ENCODE results near the gene AKNA.
A peak's percentile ranks its signal among the peaks of the same experiment; 100 is the strongest.

AKNA gene

GRCh38 chr9:114364134-114365041, 23.4 kb downstream of the AKNA start:
- Histone ChIP-seq H3K27me3 (ENCODE audit: insufficient read depth, low read length) (no peaks in the 10 kb centered on the region), H4K20me1 (ENCODE audit: insufficient read depth, low read length) (no peaks in the 10 kb centered on the region), H3K9me3 (ENCODE audit: low read length) (no peaks in the 10 kb centered on the region), H3F3A (ENCODE audit: insufficient read depth, low read length) (peaks cover 4% of the 10 kb centered on the region; the same call in 1 of the 2 replicates), H3K4me1 (ENCODE audit: insufficient read depth, low read length, severe bottlenecking) (peaks cover 47% of the 10 kb centered on the region), H3K9me2 (ENCODE audit: low read depth, low read length) (no peaks in the 10 kb centered on the region), H2AFZ (ENCODE audit: low read length) (no peak overlapping the region), H3K4me3 (ENCODE audit: low read depth, low read length, poor library complexity, severe bottlenecking) (no peak overlapping the region), H3K36me3 (ENCODE audit: insufficient read depth, low read length) (peaks cover 83% of the 10 kb centered on the region), H3K79me2 (ENCODE audit: insufficient read depth, low read length) (no peaks in the 10 kb centered on the region), H3K4me2 (ENCODE audit: low read length) (no peak overlapping the region), H3K9ac (ENCODE audit: low read length) (no peak overlapping the region), H3K27ac (ENCODE audit: low read depth, low read length, poor library complexity, severe bottlenecking) (peak overlapping the region; percentile 59)
- TF ChIP-seq CTCF (IDR thresholded peaks at IDR 0.05; ENCODE audit: low read length) (no peak), EZH2 (IDR thresholded peaks at IDR 0.05; ENCODE audit: borderline replicate concordance, low read length) (no peak)

GRCh38 chr9:114363424-114363823, 24.4 kb downstream of the AKNA start:
- TF ChIP-seq EZH2 (IDR thresholded peaks at IDR 0.05; ENCODE audit: borderline replicate concordance, low read length): no peak
- no peak for TF ChIP-seq CTCF (IDR thresholded peaks at IDR 0.05; ENCODE audit: low read length)
- H3F3A ChIP-seq (ENCODE audit: insufficient read depth, low read length): peaks cover 4% of the 10 kb centered on the region; the same call in 1 of the 2 replicates
- H3K27me3 ChIP-seq (ENCODE audit: insufficient read depth, low read length): no peaks in the 10 kb centered on the region
- H3K79me2 ChIP-seq (ENCODE audit: insufficient read depth, low read length): no peaks in the 10 kb centered on the region
- no peaks in the 10 kb centered on the region for H3K9me3 ChIP-seq (ENCODE audit: low read length)
- H3K27ac ChIP-seq (ENCODE audit: low read depth, low read length, poor library complexity, severe bottlenecking): peak overlapping the region; percentile 59
- H2AFZ ChIP-seq (ENCODE audit: low read length): no peak overlapping the region
- H3K9me2 ChIP-seq (ENCODE audit: low read depth, low read length): no peaks in the 10 kb centered on the region
- no peak overlapping the region for H3K9ac ChIP-seq (ENCODE audit: low read length)
- H4K20me1 ChIP-seq (ENCODE audit: insufficient read depth, low read length): no peaks in the 10 kb centered on the region
- H3K4me3 ChIP-seq (ENCODE audit: low read depth, low read length, poor library complexity, severe bottlenecking): no peak overlapping the region
- no peak overlapping the region for H3K4me2 ChIP-seq (ENCODE audit: low read length)
- H3K36me3 ChIP-seq (ENCODE audit: insufficient read depth, low read length): peaks cover 87% of the 10 kb centered on the region
- peaks cover 40% of the 10 kb centered on the region for H3K4me1 ChIP-seq (ENCODE audit: insufficient read depth, low read length, severe bottlenecking)

- Histone ChIP-seq H3K79me2 (ENCODE audit: insufficient read depth, low read length) (no peaks in the 10 kb centered on the region), H3K36me3 (ENCODE audit: insufficient read depth, low read length) (peaks cover 87% of the 10 kb centered on the region), H3K4me3 (ENCODE audit: low read depth, low read length, poor library complexity, severe bottlenecking) (no peak overlapping the region), H3K9me3 (ENCODE audit: low read length) (no peaks in the 10 kb centered on the region), H3K9me2 (ENCODE audit: low read depth, low read length) (no peaks in the 10 kb centered on the region), H2AFZ (ENCODE audit: low read length) (no peak overlapping the region), H3K4me2 (ENCODE audit: low read length) (no peak overlapping the region), H3K9ac (ENCODE audit: low read length) (no peak overlapping the region), H4K20me1 (ENCODE audit: insufficient read depth, low read length) (no peaks in the 10 kb centered on the region), H3K27ac (ENCODE audit: low read depth, low read length, poor library complexity, severe bottlenecking) (no peak overlapping the region), H3K4me1 (ENCODE audit: insufficient read depth, low read length, severe bottlenecking) (peaks cover 30% of the 10 kb centered on the region), H3F3A (ENCODE audit: insufficient read depth, low read length) (peaks cover 4% of the 10 kb centered on the region; the same call in 1 of the 2 replicates), H3K27me3 (ENCODE audit: insufficient read depth, low read length) (no peaks in the 10 kb centered on the region)
- no peak for TF ChIP-seq CTCF (IDR thresholded peaks at IDR 0.05; ENCODE audit: low read length)
- no peak for TF ChIP-seq EZH2 (IDR thresholded peaks at IDR 0.05; ENCODE audit: borderline replicate concordance, low read length)
Observed at GRCh38 chr9:114362394-114362793, 25.4 kb downstream of the AKNA start.

Data from OCI-LY1 (cell line).